ENCODE data around the gene ZNF783. TPM values are rescaled to one million over a fixed set of nuclear protein-coding genes. Genes with fewer than 3 reads are reported as not detected.
"Not testable (repeated sequence)": the region's sequence is repeated elsewhere in the genome, so short reads cannot be mapped to it uniquely, and the experiment has no call there.

ZNF783 gene
- total and polyA plus RNA-seq, 7 experiments from 2014 or later: 6.2 to 49.2 (median 30.5) TPM

GRCh38 chr7:149274424-149274823, 12.4 kb downstream of the ZNF783 start:
- H3K9me3 Mint-ChIP-seq; H3K27ac ChIP-seq (ENCODE audit: low read depth, low read length); H3K4me3 ChIP-seq (ENCODE audit: low read length); H3K4me3 Mint-ChIP-seq; POLR2A ChIA-PET; DNase-seq; H3K27me3 Mint-ChIP-seq; H3K27me3 ChIP-seq (ENCODE audit: control insufficient read depth in 2 of 2, insufficient read depth in 2 of 2, low read length in 2 of 2); intact Hi-C loops (cut with micrococcal nuclease); H3K4me1 ChIP-seq (ENCODE audit: control insufficient read depth in 2 of 2, insufficient read depth in 2 of 2, low read length in 2 of 2); ATAC-seq; H3K9me3 ChIP-seq (ENCODE audit: control insufficient read depth in 2 of 3, low read length in 3 of 3): not testable (repeated sequence)
- Mint-ChIP-seq H3K4me1 (peaks cover 0 to 25% (median 15%) of the 10 kb centered on the region in 7 donors), H3K27ac (peak overlapping the region in 1 of 9 donors; percentile 43), H3K36me3 (peaks cover 9 to 52% (median 27%) of the 10 kb centered on the region in 5 donors)
- H3K36me3 ChIP-seq (ENCODE audit: control insufficient read depth in 2 of 3, insufficient read depth in 3 of 3, low read length in 3 of 3): peaks cover 0 to 51% (median 16%) of the 10 kb centered on the region in 3 experiments
- CTCF ChIA-PET: interaction anchor here (0.9 to 1.8 kb wide), 2 partner anchors 13 to 172 kb away, joined by 3 to 4 read pairs; partner anchors contain the start of gene ZNF783

- Mint-ChIP-seq H3K4me3 (no peak overlapping the region), H3K9me3 (peaks cover 0 to 1% (median 0%) of the 10 kb centered on the region in 11 donors), H3K27me3 (no peaks in the 10 kb centered on the region), H3K27ac (peak overlapping the region in 4 of 9 donors; percentile 26 to 48 (median 34)), H3K36me3 (peaks cover 9 to 52% (median 24%) of the 10 kb centered on the region in 5 donors), H3K4me1 (peaks cover 0 to 22% (median 18%) of the 10 kb centered on the region in 7 donors)
- H3K27me3 ChIP-seq (ENCODE audit: control insufficient read depth in 2 of 2, insufficient read depth in 2 of 2, low read length in 2 of 2): no peaks in the 10 kb centered on the region
- no peaks in the 10 kb centered on the region for H3K4me1 ChIP-seq (ENCODE audit: control insufficient read depth in 2 of 2, insufficient read depth in 2 of 2, low read length in 2 of 2)
- intact Hi-C loops (cut with micrococcal nuclease): no loop called here
- DNase-seq (no peak), ATAC-seq (no peak)
- ChIA-PET POLR2A (interaction anchor here (0.6 kb wide), 1 partner anchor 21 kb away, joined by 5 read pairs; no protein-coding TSS in a partner anchor), CTCF (no interaction called here)
- no peaks in the 10 kb centered on the region for H3K9me3 ChIP-seq (ENCODE audit: control insufficient read depth in 2 of 3, low read length in 3 of 3)
- no peak overlapping the region for H3K27ac ChIP-seq (ENCODE audit: low read depth, low read length)
- H3K4me3 ChIP-seq (ENCODE audit: low read length): no peak overlapping the region
- peaks cover 0 to 54% (median 16%) of the 10 kb centered on the region in 3 experiments for H3K36me3 ChIP-seq (ENCODE audit: control insufficient read depth in 2 of 3, insufficient read depth in 3 of 3, low read length in 3 of 3)
Observed at GRCh38 chr7:149277871-149278270, 15.9 kb downstream of the ZNF783 start.

- Mint-ChIP-seq H3K36me3 (peaks cover 9 to 47% (median 21%) of the 10 kb centered on the region in 5 donors), H3K4me3 (no peak overlapping the region), H3K27ac (no peak overlapping the region), H3K27me3 (no peaks in the 10 kb centered on the region), H3K9me3 (peaks cover 0 to 1% (median 0%) of the 10 kb centered on the region in 11 donors), H3K4me1 (peaks cover 0 to 18% (median 13%) of the 10 kb centered on the region in 7 donors)
- Histone ChIP-seq H3K9me3 (ENCODE audit: control insufficient read depth in 2 of 3, low read length in 3 of 3) (no peaks in the 10 kb centered on the region), H3K27me3 (ENCODE audit: control insufficient read depth in 2 of 2, insufficient read depth in 2 of 2, low read length in 2 of 2) (no peaks in the 10 kb centered on the region), H3K27ac (ENCODE audit: low read depth, low read length) (no peak overlapping the region), H3K4me3 (ENCODE audit: low read length) (no peak overlapping the region), H3K4me1 (ENCODE audit: control insufficient read depth in 2 of 2, insufficient read depth in 2 of 2, low read length in 2 of 2) (peaks cover 0 to 2% of the 10 kb centered on the region in 2 donors), H3K36me3 (ENCODE audit: control insufficient read depth in 2 of 3, insufficient read depth in 3 of 3, low read length in 3 of 3) (peaks cover 0 to 54% (median 16%) of the 10 kb centered on the region in 3 experiments)
- POLR2A ChIA-PET: no interaction called here
- CTCF ChIA-PET: no interaction called here
- intact Hi-C loops (cut with micrococcal nuclease): no loop called here
- DNase-seq (no peak), ATAC-seq (no peak)
Observed at GRCh38 chr7:149278396-149278795, 16.4 kb downstream of the ZNF783 start.

- no peak overlapping the region for H3K27ac ChIP-seq (ENCODE audit: low read depth, low read length)
- peaks cover 5 to 10% of the 10 kb centered on the region in 2 donors for H3K4me1 ChIP-seq (ENCODE audit: control insufficient read depth in 2 of 2, insufficient read depth in 2 of 2, low read length in 2 of 2)
- no peaks in the 10 kb centered on the region for H3K27me3 Mint-ChIP-seq
- no peak overlapping the region for H3K4me3 ChIP-seq (ENCODE audit: low read length)
- peaks cover 8 to 21% (median 15%) of the 10 kb centered on the region in 7 donors for H3K4me1 Mint-ChIP-seq
- no peaks in the 10 kb centered on the region for H3K27me3 ChIP-seq (ENCODE audit: control insufficient read depth in 2 of 2, insufficient read depth in 2 of 2, low read length in 2 of 2)
- CTCF ChIA-PET: no interaction called here
- H3K27ac Mint-ChIP-seq: peak overlapping the region in 2 of 9 donors; percentile 34 to 78
- H3K9me3 Mint-ChIP-seq: peaks cover 0 to 1% (median 0%) of the 10 kb centered on the region in 11 donors
- intact Hi-C loops (cut with micrococcal nuclease): no loop called here
- DNase-seq: no peak
- no peaks in the 10 kb centered on the region for H3K9me3 ChIP-seq (ENCODE audit: control insufficient read depth in 2 of 3, low read length in 3 of 3)
- peaks cover 0 to 54% (median 16%) of the 10 kb centered on the region in 3 experiments for H3K36me3 ChIP-seq (ENCODE audit: control insufficient read depth in 2 of 3, insufficient read depth in 3 of 3, low read length in 3 of 3)
- no peak overlapping the region for H3K4me3 Mint-ChIP-seq
- POLR2A ChIA-PET: no interaction called here
- H3K36me3 Mint-ChIP-seq: peaks cover 9 to 39% (median 19%) of the 10 kb centered on the region in 5 donors
- ATAC-seq: no peak
Observed at GRCh38 chr7:149279111-149279743, 17.2 kb downstream of the ZNF783 start.

- Histone ChIP-seq H3K36me3 (ENCODE audit: control insufficient read depth in 2 of 3, insufficient read depth in 3 of 3, low read length in 3 of 3) (peaks cover 0 to 48% (median 16%) of the 10 kb centered on the region in 3 experiments), H3K4me1 (ENCODE audit: control insufficient read depth in 2 of 2, insufficient read depth in 2 of 2, low read length in 2 of 2) (peaks cover 12 to 16% of the 10 kb centered on the region in 2 donors), H3K4me3 (ENCODE audit: low read length) (no peak overlapping the region), H3K27me3 (ENCODE audit: control insufficient read depth in 2 of 2, insufficient read depth in 2 of 2, low read length in 2 of 2) (no peaks in the 10 kb centered on the region), H3K27ac (ENCODE audit: low read depth, low read length) (no peak overlapping the region), H3K9me3 (ENCODE audit: control insufficient read depth in 2 of 3, low read length in 3 of 3) (no peaks in the 10 kb centered on the region)
- ATAC-seq: no peak
- Mint-ChIP-seq H3K36me3 (peaks cover 4 to 31% (median 11%) of the 10 kb centered on the region in 5 donors), H3K9me3 (peaks cover 0 to 1% (median 0%) of the 10 kb centered on the region in 11 donors), H3K27me3 (no peaks in the 10 kb centered on the region), H3K27ac (no peak overlapping the region), H3K4me3 (no peak overlapping the region), H3K4me1 (peaks cover 14 to 27% (median 16%) of the 10 kb centered on the region in 7 donors)
- intact Hi-C loops (cut with micrococcal nuclease): loop anchor here in 1 of 2 donors (10.0 kb wide), 1 partner anchor 295 kb away; no protein-coding TSS in a partner anchor
- ChIA-PET CTCF (interaction anchor here (1.4 kb wide), 1 partner anchor 20 kb away, joined by 4 read pairs; no protein-coding TSS in a partner anchor), POLR2A (no interaction called here)
- DNase-seq: no peak
Observed at GRCh38 chr7:149280151-149280550, 18.2 kb downstream of the ZNF783 start.

GRCh38 chr7:149280661-149281507, 18.9 kb downstream of the ZNF783 start:
- Mint-ChIP-seq H3K9me3 (peaks cover 0 to 1% (median 0%) of the 10 kb centered on the region in 11 donors), H3K36me3 (peaks cover 4 to 31% (median 10%) of the 10 kb centered on the region in 5 donors), H3K27ac (peak overlapping the region in 1 of 9 donors; percentile 21), H3K4me1 (peaks cover 15 to 33% (median 21%) of the 10 kb centered on the region in 7 donors), H3K27me3 (no peaks in the 10 kb centered on the region), H3K4me3 (peak overlapping the region in 1 of 10 donors; percentile 53)
- DNase-seq (no peak), ATAC-seq (no peak)
- H3K4me3 ChIP-seq (ENCODE audit: low read length): no peak overlapping the region
- intact Hi-C loops (cut with micrococcal nuclease): loop anchor here in 1 of 2 donors (10.0 kb wide), 1 partner anchor 296 kb away; no protein-coding TSS in a partner anchor
- H3K4me1 ChIP-seq (ENCODE audit: control insufficient read depth in 2 of 2, insufficient read depth in 2 of 2, low read length in 2 of 2): peaks cover 17 to 20% of the 10 kb centered on the region in 2 donors
- peaks cover 0 to 45% (median 16%) of the 10 kb centered on the region in 3 experiments for H3K36me3 ChIP-seq (ENCODE audit: control insufficient read depth in 2 of 3, insufficient read depth in 3 of 3, low read length in 3 of 3)
- no peaks in the 10 kb centered on the region for H3K27me3 ChIP-seq (ENCODE audit: control insufficient read depth in 2 of 2, insufficient read depth in 2 of 2, low read length in 2 of 2)
- CTCF ChIA-PET: interaction anchor here (1.4 kb wide), 1 partner anchor 21 kb away, joined by 4 read pairs; no protein-coding TSS in a partner anchor
- no peak overlapping the region for H3K27ac ChIP-seq (ENCODE audit: low read depth, low read length)
- no peaks in the 10 kb centered on the region for H3K9me3 ChIP-seq (ENCODE audit: control insufficient read depth in 2 of 3, low read length in 3 of 3)
- POLR2A ChIA-PET: no interaction called here

All from naive thymus-derived CD4-positive, alpha-beta T cell (primary cell).